SK-N-SH (cell line): Measurements from ENCODE around the gene MAPK1.
"Not testable (repeated sequence)": the region's sequence is repeated elsewhere in the genome, so short reads cannot be mapped to it uniquely, and the experiment has no call there.

Source experiments
- RAD21 ChIP-seq: IDR thresholded peaks from 2 replicates; pipeline ENCODE4 v1.6.1; 2012; ENCODE audit warnings: mild to moderate bottlenecking, low read length
- TF ChIP-seq, protein P1 (sequence below): fragments of 200-600 bp; sonication (generic); IDR thresholded peaks from 2 replicates; pipeline ENCODE4 v1.6.1; 2017; ENCODE audit warnings: antibody characterized with exemption, mild to moderate bottlenecking, moderate library complexity
- TF ChIP-seq, protein P2 (sequence below): fragments of 150-350 bp; IDR thresholded peaks from 2 replicates; pipeline ENCODE4 v1.6.1; 2017; ENCODE audit warnings: antibody characterized with exemption, low read length, low read depth, borderline replicate concordance
- TF ChIP-seq, protein P3 (sequence below): IDR thresholded peaks from 2 replicates; pipeline ENCODE4 v1.4.0; 2012; ENCODE audit warnings: low read depth, borderline replicate concordance

DNA sequence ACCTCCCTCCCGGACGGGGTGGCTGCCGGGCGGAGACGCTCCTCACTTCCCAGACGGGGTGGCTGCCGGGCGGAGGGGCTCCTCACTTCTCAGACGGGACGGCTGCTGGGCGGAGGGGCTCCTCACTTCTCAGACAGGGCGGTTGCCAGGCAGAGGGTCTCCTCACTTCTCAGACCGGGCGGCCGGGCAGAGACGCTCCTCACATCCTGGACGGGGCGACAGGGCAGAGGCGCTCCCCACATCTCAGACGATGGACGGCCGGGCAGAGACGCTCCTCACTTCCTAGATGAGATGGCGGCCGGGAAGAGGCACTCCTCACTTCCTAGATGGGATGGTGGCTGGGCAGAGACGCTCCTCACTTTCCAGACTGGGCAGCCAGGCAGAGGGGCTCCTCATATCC lies 16.5 kb upstream of the MAPK1 start:
- TF ChIP-seq, protein P1, sequence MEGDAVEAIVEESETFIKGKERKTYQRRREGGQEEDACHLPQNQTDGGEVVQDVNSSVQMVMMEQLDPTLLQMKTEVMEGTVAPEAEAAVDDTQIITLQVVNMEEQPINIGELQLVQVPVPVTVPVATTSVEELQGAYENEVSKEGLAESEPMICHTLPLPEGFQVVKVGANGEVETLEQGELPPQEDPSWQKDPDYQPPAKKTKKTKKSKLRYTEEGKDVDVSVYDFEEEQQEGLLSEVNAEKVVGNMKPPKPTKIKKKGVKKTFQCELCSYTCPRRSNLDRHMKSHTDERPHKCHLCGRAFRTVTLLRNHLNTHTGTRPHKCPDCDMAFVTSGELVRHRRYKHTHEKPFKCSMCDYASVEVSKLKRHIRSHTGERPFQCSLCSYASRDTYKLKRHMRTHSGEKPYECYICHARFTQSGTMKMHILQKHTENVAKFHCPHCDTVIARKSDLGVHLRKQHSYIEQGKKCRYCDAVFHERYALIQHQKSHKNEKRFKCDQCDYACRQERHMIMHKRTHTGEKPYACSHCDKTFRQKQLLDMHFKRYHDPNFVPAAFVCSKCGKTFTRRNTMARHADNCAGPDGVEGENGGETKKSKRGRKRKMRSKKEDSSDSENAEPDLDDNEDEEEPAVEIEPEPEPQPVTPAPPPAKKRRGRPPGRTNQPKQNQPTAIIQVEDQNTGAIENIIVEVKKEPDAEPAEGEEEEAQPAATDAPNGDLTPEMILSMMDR = not testable (repeated sequence)
- TF ChIP-seq, protein P2, sequence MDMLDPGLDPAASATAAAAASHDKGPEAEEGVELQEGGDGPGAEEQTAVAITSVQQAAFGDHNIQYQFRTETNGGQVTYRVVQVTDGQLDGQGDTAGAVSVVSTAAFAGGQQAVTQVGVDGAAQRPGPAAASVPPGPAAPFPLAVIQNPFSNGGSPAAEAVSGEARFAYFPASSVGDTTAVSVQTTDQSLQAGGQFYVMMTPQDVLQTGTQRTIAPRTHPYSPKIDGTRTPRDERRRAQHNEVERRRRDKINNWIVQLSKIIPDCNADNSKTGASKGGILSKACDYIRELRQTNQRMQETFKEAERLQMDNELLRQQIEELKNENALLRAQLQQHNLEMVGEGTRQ = not testable (repeated sequence)
- not testable (repeated sequence) for TF ChIP-seq RAD21
- TF ChIP-seq, protein P3, sequence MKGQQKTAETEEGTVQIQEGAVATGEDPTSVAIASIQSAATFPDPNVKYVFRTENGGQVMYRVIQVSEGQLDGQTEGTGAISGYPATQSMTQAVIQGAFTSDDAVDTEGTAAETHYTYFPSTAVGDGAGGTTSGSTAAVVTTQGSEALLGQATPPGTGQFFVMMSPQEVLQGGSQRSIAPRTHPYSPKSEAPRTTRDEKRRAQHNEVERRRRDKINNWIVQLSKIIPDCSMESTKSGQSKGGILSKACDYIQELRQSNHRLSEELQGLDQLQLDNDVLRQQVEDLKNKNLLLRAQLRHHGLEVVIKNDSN = not testable (repeated sequence)
